Measurements from ENCODE around the gene HTR7. TPM values are rescaled to one million over a fixed set of nuclear protein-coding genes. Genes with fewer than 3 reads are reported as not detected.

The HTR7 gene
- total and polyA plus RNA-seq, 2 donors from 2014 or later, result 0.38 TPM; not detected in 1

DNA sequence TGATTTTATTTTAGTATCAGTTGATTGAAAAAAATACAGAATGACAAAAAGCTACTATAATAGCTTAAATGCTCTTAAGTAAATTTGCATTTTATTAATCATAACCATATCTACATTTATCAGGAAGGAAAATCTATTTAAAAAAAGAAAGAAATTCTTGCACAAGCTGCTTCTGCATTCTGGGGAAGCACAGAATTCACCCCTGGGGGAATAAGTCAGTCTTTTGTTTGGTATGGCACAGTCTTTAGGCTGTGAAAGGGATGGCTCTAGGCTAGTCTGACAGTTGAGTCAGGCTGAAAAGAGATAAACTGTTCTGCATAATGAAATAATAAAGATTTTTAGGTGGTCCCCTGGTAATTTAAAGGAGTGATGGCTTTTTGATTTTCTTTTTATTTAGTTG is 37.9 kb downstream of the HTR7 start:
- Histone ChIP-seq H3K27me3 (ENCODE audit: control insufficient read depth, insufficient read depth, low read length) (no peaks in the 10 kb centered on the region), H3K9me3 (ENCODE audit: control insufficient read depth in 2 of 3, insufficient read depth in 1 of 3, low read length in 3 of 3) (peaks cover 0 to 3% (median 0%) of the 10 kb centered on the region in 3 donors), H3K27ac (ENCODE audit: low read depth in 2 of 2, low read length in 2 of 2) (no peak overlapping the region), H3K9ac (ENCODE audit: low read length in 3 of 3) (no peak overlapping the region), H3K36me3 (ENCODE audit: control insufficient read depth in 2 of 3, insufficient read depth in 3 of 3, low read length in 3 of 3) (no peaks in the 10 kb centered on the region), H3K4me3 (ENCODE audit: low read length in 3 of 3) (no peak overlapping the region), H3K4me1 (ENCODE audit: control insufficient read depth in 2 of 3, insufficient read depth in 2 of 3, low read depth in 1 of 3, low read length in 3 of 3) (no peaks in the 10 kb centered on the region)
- intact Hi-C loops (cut with DNase I), result no loop called here
- DNase-seq (no peak), FAIRE-seq (no peak)
- TF ChIP-seq, protein P1, sequence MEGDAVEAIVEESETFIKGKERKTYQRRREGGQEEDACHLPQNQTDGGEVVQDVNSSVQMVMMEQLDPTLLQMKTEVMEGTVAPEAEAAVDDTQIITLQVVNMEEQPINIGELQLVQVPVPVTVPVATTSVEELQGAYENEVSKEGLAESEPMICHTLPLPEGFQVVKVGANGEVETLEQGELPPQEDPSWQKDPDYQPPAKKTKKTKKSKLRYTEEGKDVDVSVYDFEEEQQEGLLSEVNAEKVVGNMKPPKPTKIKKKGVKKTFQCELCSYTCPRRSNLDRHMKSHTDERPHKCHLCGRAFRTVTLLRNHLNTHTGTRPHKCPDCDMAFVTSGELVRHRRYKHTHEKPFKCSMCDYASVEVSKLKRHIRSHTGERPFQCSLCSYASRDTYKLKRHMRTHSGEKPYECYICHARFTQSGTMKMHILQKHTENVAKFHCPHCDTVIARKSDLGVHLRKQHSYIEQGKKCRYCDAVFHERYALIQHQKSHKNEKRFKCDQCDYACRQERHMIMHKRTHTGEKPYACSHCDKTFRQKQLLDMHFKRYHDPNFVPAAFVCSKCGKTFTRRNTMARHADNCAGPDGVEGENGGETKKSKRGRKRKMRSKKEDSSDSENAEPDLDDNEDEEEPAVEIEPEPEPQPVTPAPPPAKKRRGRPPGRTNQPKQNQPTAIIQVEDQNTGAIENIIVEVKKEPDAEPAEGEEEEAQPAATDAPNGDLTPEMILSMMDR (IDR thresholded peaks at IDR 0.05; ENCODE audit: borderline replicate concordance, extremely low read depth, insufficient read depth), result no peak

DNA sequence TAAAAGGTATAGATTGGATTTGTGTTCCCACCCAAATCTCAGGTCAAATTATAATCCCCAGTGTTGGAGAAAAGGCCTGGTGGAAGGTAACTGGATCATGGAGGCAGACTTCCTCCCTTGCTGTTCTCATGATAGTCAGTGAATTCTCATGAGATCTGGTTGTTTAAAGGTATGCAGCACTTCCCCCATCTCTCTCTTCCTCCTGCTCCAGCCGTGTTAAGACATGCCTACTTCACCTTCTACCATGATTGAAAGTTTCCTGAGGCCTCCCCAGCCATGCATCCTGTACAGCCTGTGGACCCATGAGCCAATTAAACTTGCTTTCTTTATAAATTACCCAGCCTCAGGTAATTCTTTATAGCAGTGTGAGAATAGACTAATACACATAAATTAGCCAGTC is 39.1 kb downstream of the HTR7 start:
- intact Hi-C loops (cut with DNase I), result no loop called here
- H3K36me3 ChIP-seq (ENCODE audit: control insufficient read depth in 2 of 3, insufficient read depth in 3 of 3, low read length in 3 of 3), result no peaks in the 10 kb centered on the region
- FAIRE-seq, result no peak

DNA sequence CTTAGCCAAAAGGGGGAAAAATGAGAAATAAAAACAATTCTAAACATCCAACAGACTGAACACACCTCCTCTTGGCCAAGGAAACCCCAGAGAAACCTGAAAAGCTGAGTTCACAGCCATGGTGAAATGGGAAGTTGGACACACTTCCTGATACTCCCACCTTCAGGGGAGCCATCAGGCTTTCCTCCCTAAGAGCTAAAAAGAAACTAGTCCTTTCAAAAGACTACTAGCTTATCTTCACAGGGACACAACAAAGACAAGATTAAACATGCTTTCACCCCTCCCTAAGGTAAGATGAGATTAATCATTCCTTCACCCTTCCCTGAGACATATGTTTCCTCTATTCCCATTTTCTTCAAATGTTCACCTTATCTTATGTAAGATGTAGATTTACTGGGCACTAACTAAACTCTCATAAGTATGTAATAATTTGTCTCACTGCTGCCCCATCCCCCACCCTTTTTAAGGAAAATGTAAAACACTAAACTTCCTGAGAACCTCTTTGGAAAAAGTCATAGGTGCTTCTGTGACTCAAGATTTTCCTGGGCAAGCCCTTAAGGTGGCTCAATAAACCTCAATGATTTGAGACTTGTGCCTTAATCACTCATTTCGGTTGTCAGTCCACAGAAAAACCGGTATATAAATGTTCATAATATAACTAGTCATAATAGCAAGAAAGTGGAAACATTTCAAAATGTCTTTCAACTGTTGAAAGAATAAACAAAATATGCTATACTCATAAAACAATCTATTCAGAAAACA is 40.5 kb downstream of the HTR7 start:
- no peak for DNase-seq
- intact Hi-C loops (cut with DNase I), result no loop called here
- Histone ChIP-seq H3K4me1 (ENCODE audit: control insufficient read depth in 2 of 3, insufficient read depth in 2 of 3, low read depth in 1 of 3, low read length in 3 of 3) (no peaks in the 10 kb centered on the region), H3K9me3 (ENCODE audit: control insufficient read depth in 2 of 3, insufficient read depth in 1 of 3, low read length in 3 of 3) (peaks cover 0 to under 1% (median 0%) of the 10 kb centered on the region in 3 donors), H3K4me3 (ENCODE audit: low read length in 3 of 3) (no peak overlapping the region), H3K9ac (ENCODE audit: low read length in 3 of 3) (no peak overlapping the region), H3K27ac (ENCODE audit: low read depth in 2 of 2, low read length in 2 of 2) (no peak overlapping the region), H3K27me3 (ENCODE audit: control insufficient read depth, insufficient read depth, low read length) (no peaks in the 10 kb centered on the region), H3K36me3 (ENCODE audit: control insufficient read depth in 2 of 3, insufficient read depth in 3 of 3, low read length in 3 of 3) (no peaks in the 10 kb centered on the region)
- no peak for FAIRE-seq
- TF ChIP-seq, protein P1 (IDR thresholded peaks at IDR 0.05; ENCODE audit: borderline replicate concordance, extremely low read depth, insufficient read depth), result no peak

More for the DNA sequence above, 39.1 kb downstream of the HTR7 start:
- no peaks in the 10 kb centered on the region for H3K27me3 ChIP-seq (ENCODE audit: control insufficient read depth, insufficient read depth, low read length)
- TF ChIP-seq, protein P1 (IDR thresholded peaks at IDR 0.05; ENCODE audit: borderline replicate concordance, extremely low read depth, insufficient read depth), result no peak
- no peak overlapping the region for H3K9ac ChIP-seq (ENCODE audit: low read length in 3 of 3)
- peaks cover 0 to 3% (median 0%) of the 10 kb centered on the region in 3 donors for H3K9me3 ChIP-seq (ENCODE audit: control insufficient read depth in 2 of 3, insufficient read depth in 1 of 3, low read length in 3 of 3)
- H3K27ac ChIP-seq (ENCODE audit: low read depth in 2 of 2, low read length in 2 of 2), result no peak overlapping the region
- no peaks in the 10 kb centered on the region for H3K4me1 ChIP-seq (ENCODE audit: control insufficient read depth in 2 of 3, insufficient read depth in 2 of 3, low read depth in 1 of 3, low read length in 3 of 3)
- H3K4me3 ChIP-seq (ENCODE audit: low read length in 3 of 3), result no peak overlapping the region
- DNase-seq, result no peak

Measured in kidney (tissue), 14 donors.